Epithelial cell of proximal tubule (primary cell): Measurements from ENCODE around the gene STRN3. TPM values are rescaled to one million over a fixed set of nuclear protein-coding genes. Genes with fewer than 3 reads are reported as not detected.
A peak's percentile ranks its signal among the peaks of the same experiment; 100 is the strongest.
"Not testable (repeated sequence)": the region's sequence is repeated elsewhere in the genome, so short reads cannot be mapped to it uniquely, and the experiment has no call there.

ENCODE experiments used
- DNase-seq: peaks from one replicate; pipeline ENCODE4 v3.0.0-alpha.2; 2011; ENCODE audit warnings: low read depth
- H3K4me3 ChIP-seq: 2 replicates; pipeline ENCODE4 v1.5.1; 2011; ENCODE audit warnings: low read depth, mild to moderate bottlenecking, low read length
- CTCF ChIP-seq: conservative IDR thresholded peaks from 2 replicates; pipeline ENCODE4 v1.5.1; 2012; ENCODE audit warnings: low read depth, mild to moderate bottlenecking, low read length
- total RNA-seq: library from RNA; depleted of rRNA; stranded (reverse); fragments of >200 nt; gene quantifications from 2 replicates; pipeline ENCODE4 v1.2.3, GENCODE V29; 2015

The STRN3 gene
- total RNA-seq = 26.0 and 33.2 TPM in 2 replicates

- H3K4me3 ChIP-seq = peak within 1 kb of the TSS; percentile 79
- no peak for DNase-seq
- TF ChIP-seq CTCF = no peak
Measured at GRCh38 chr14:31026077-31026449, at the start of gene STRN3. TSS of gene STRN3 (minus strand) at chr14:31026379. CDS start at chr14:31026185, 194 bp downstream.

GRCh38 chr14:31075144-31075543, 49.0 kb upstream of the STRN3 start:
- H3K4me3 ChIP-seq = no peak overlapping the region
- no peak for DNase-seq
- no peak for TF ChIP-seq CTCF

- no peak overlapping the region for H3K4me3 ChIP-seq
- no peak for TF ChIP-seq CTCF
- DNase-seq = no peak
Measured at GRCh38 chr14:31071151-31071550, 45.0 kb upstream of the STRN3 start.

GRCh38 chr14:31070431-31070830, 44.3 kb upstream of the STRN3 start:
- no peak overlapping the region for H3K4me3 ChIP-seq
- no peak for TF ChIP-seq CTCF
- DNase-seq = peak; percentile 85

- no peak for TF ChIP-seq CTCF
- no peak overlapping the region for H3K4me3 ChIP-seq
- no peak for DNase-seq
Measured at GRCh38 chr14:31069343-31069742, 43.2 kb upstream of the STRN3 start.

- no peak for DNase-seq
- no peak for TF ChIP-seq CTCF
- H3K4me3 ChIP-seq = no peak overlapping the region
Measured at GRCh38 chr14:31068235-31068634, 42.1 kb upstream of the STRN3 start.

- not testable (repeated sequence) for H3K4me3 ChIP-seq, DNase-seq
Measured at GRCh38 chr14:31062908-31063307, 36.7 kb upstream of the STRN3 start.

GRCh38 chr14:31060253-31060875, 34.2 kb upstream of the STRN3 start:
- no peak overlapping the region for H3K4me3 ChIP-seq
- no peak for DNase-seq
- no peak for TF ChIP-seq CTCF
